ENCODE data around the gene FTCDNL1. TPM values are rescaled to one million over a fixed set of nuclear protein-coding genes. Genes with fewer than 3 reads are reported as not detected.

FTCDNL1 gene
- total RNA-seq, 1 experiment from 2014 or later, result 2.0 TPM

- H3K27ac Mint-ChIP-seq, result no peak overlapping the region
- no peak overlapping the region for H3K27ac ChIP-seq (ENCODE audit: insufficient read length, low read depth, low read length)
- H3K4ac ChIP-seq (ENCODE audit: low read depth, low read length), result no peak overlapping the region
- H2BK12ac ChIP-seq (ENCODE audit: insufficient read length, low read depth, low read length), result no peak overlapping the region
- no peak overlapping the region for H2BK120ac ChIP-seq (ENCODE audit: low read depth, low read length, poor library complexity, severe bottlenecking)
- no peak for DNase-seq
- H3K9ac ChIP-seq (ENCODE audit: extremely low read depth, insufficient read length, low read length), result no peak overlapping the region
- H3K23ac ChIP-seq (ENCODE audit: insufficient read length, low read depth, low read length), result no peak overlapping the region
- H4K5ac ChIP-seq (ENCODE audit: insufficient read length, low read depth, low read length), result no peak overlapping the region
- no peak overlapping the region for H2AK5ac ChIP-seq (ENCODE audit: insufficient read length, low read length)
- no peaks in the 10 kb centered on the region for H4K20me1 ChIP-seq (ENCODE audit: control insufficient read depth, insufficient read depth, insufficient read length)
- H3T11ph ChIP-seq (ENCODE audit: low read length), result no peak overlapping the region
- H2BK15ac ChIP-seq (ENCODE audit: low read depth, low read length), result no peak overlapping the region
- no peak overlapping the region for H3K56ac ChIP-seq (ENCODE audit: insufficient read length, low read depth, low read length)
- no peak overlapping the region for H3K18ac ChIP-seq (ENCODE audit: insufficient read length, low read depth, low read length)
- no peaks in the 10 kb centered on the region for H3K4me1 ChIP-seq (ENCODE audit: insufficient read depth, low read length)
- H3K27me3 ChIP-seq (ENCODE audit: insufficient read depth, low read length), result no peaks in the 10 kb centered on the region
- H4K91ac ChIP-seq (ENCODE audit: insufficient read length, low read depth, low read length), result no peak overlapping the region
- no peaks in the 10 kb centered on the region for H3K27me3 Mint-ChIP-seq (ENCODE audit: low read depth)
- H3K79me1 ChIP-seq (ENCODE audit: insufficient read depth, low read depth, low read length, poor library complexity, severe bottlenecking), result no peaks in the 10 kb centered on the region
- no peaks in the 10 kb centered on the region for H3K23me2 ChIP-seq (ENCODE audit: insufficient read length, low read depth, low read length, poor library complexity, severe bottlenecking)
- H3K4me3 Mint-ChIP-seq, result no peak overlapping the region
- TF ChIP-seq, protein P1, sequence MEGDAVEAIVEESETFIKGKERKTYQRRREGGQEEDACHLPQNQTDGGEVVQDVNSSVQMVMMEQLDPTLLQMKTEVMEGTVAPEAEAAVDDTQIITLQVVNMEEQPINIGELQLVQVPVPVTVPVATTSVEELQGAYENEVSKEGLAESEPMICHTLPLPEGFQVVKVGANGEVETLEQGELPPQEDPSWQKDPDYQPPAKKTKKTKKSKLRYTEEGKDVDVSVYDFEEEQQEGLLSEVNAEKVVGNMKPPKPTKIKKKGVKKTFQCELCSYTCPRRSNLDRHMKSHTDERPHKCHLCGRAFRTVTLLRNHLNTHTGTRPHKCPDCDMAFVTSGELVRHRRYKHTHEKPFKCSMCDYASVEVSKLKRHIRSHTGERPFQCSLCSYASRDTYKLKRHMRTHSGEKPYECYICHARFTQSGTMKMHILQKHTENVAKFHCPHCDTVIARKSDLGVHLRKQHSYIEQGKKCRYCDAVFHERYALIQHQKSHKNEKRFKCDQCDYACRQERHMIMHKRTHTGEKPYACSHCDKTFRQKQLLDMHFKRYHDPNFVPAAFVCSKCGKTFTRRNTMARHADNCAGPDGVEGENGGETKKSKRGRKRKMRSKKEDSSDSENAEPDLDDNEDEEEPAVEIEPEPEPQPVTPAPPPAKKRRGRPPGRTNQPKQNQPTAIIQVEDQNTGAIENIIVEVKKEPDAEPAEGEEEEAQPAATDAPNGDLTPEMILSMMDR (conservative IDR thresholded peaks at IDR 0.05), result no peak
- no peaks in the 10 kb centered on the region for H3K9me3 ChIP-seq (ENCODE audit: control insufficient read depth, low read depth, low read length)
- H3K36me3 Mint-ChIP-seq (ENCODE audit: insufficient read depth in 1 of 3, low read depth in 3 of 3), result no peaks in the 10 kb centered on the region; a peak in 1 of 7 replicates
- WGBS (ENCODE audit: extremely low coverage, insufficient read length, low lambda C conversion rate), result no CpG with 5 or more reads among the region's 9 CpGs
- no peaks in the 10 kb centered on the region for H3K79me2 ChIP-seq (ENCODE audit: insufficient read depth, low read length)
- H3K4me1 Mint-ChIP-seq, result peaks cover 11% of the 10 kb centered on the region in 2 experiments
- H3K4me2 ChIP-seq (ENCODE audit: insufficient read depth, insufficient read length, low read length), result no peak overlapping the region
- no peaks in the 10 kb centered on the region for H3K9me3 Mint-ChIP-seq
- H2AFZ ChIP-seq (ENCODE audit: low read length), result no peak overlapping the region
- H2BK20ac ChIP-seq (ENCODE audit: low read depth, low read length, poor library complexity, severe bottlenecking), result no peak overlapping the region
- H4K8ac ChIP-seq (replicated peaks; ENCODE audit: insufficient read length, low read depth, low read length), result no peak overlapping the region
- no peak overlapping the region for H3K14ac ChIP-seq (ENCODE audit: insufficient read depth, low read length)
- no peak overlapping the region for H2BK5ac ChIP-seq (ENCODE audit: insufficient read length, low read length)
These were observed 20.5 kb downstream of the FTCDNL1 start for GRCh38 chr2:199830531-199830930.

Measured in H9 (cell line).